ENCODE data around the gene DQX1.
"Not testable (repeated sequence)": the region's sequence is repeated elsewhere in the genome, so short reads cannot be mapped to it uniquely, and the experiment has no call there.

- TF ChIP-seq, protein P1, sequence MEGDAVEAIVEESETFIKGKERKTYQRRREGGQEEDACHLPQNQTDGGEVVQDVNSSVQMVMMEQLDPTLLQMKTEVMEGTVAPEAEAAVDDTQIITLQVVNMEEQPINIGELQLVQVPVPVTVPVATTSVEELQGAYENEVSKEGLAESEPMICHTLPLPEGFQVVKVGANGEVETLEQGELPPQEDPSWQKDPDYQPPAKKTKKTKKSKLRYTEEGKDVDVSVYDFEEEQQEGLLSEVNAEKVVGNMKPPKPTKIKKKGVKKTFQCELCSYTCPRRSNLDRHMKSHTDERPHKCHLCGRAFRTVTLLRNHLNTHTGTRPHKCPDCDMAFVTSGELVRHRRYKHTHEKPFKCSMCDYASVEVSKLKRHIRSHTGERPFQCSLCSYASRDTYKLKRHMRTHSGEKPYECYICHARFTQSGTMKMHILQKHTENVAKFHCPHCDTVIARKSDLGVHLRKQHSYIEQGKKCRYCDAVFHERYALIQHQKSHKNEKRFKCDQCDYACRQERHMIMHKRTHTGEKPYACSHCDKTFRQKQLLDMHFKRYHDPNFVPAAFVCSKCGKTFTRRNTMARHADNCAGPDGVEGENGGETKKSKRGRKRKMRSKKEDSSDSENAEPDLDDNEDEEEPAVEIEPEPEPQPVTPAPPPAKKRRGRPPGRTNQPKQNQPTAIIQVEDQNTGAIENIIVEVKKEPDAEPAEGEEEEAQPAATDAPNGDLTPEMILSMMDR (conservative IDR thresholded peaks at IDR 0.05), result not testable (repeated sequence)
- TF ChIP-seq EZH2 (IDR thresholded peaks at IDR 0.05; ENCODE audit: low read depth), result not testable (repeated sequence)
Measured at GRCh38 chr2:74483675-74484164, 42.3 kb downstream of the DQX1 start.

Measured in PC-9 (cell line).